K562 (cell line): Measurements from ENCODE around the gene AP5Z1. TPM values are rescaled to one million over a fixed set of nuclear protein-coding genes. Genes with fewer than 3 reads are reported as not detected.

Experiments
- ATAC-seq: fragments of 200-7000 bp; cut with Tn5 transposase; 3 replicates; pipeline ENCODE4 v1.9.1; 2020; ENCODE audit warnings: moderate library complexity
- BruUV-seq: library from RNA; stranded (reverse); fragments of 400-500 nt; replicated peaks from 2 replicates; lab custom pipeline; 2021; lab: Mats Ljungman, UMichigan
- CTCF ChIA-PET: fragments of 300-600 bp; formaldehyde crosslinking; extraction: SDS; loops from one replicate; lab custom pipeline; 2021; ENCODE audit warnings: low intra/inter-chr PET ratio; lab: Yijun Ruan, JAX
- POLR2A ChIA-PET: fragments of 300-600, 350-650 bp; sonication (Branson Sonifier 250); formaldehyde crosslinking; extraction: SDS; loops from one replicate; lab custom pipeline; 2021; ENCODE audit warnings: antibody characterized with exemption, inconsistent platforms; lab: Yijun Ruan, JAX
- DNase-seq, 4 experiments: peaks; one replicate each; pipeline versions ENCODE4 v3.0.0 to v3.0.0-alpha.2; 2011 to 2018; ENCODE audit warnings: low spot score in 3 of 4, mixed read lengths in 3 of 4; ENCODE audit errors: extremely low read depth in 1 of 4
- FAIRE-seq: peaks from 2 replicates; lab custom pipeline; 2011; peaks lifted over from hg19 to GRCh38; lab: Jason Lieb, UNC
- H2AFZ ChIP-seq: 2 replicates; pipeline ENCODE4 v1.6.0; 2011; ENCODE audit warnings: low read depth, low read length, control low read depth, inconsistent platforms
- H3K27ac ChIP-seq: fragments of 200-600 bp; 3 replicates; pipeline ENCODE4 v1.8.0; 2011; ENCODE audit warnings: low read depth, mild to moderate bottlenecking, control low read depth, inconsistent platforms, low read length, moderate library complexity, mixed read lengths; ENCODE audit errors: extremely low read depth
- H3K27me3 ChIP-seq, 2 experiments: fragments of 300-600 bp in 1 of 2; 2 replicates in 1 of 2; 3 replicates in 1 of 2; pipeline versions ENCODE4 v1.6.0 to v1.8.0; 2011; ENCODE audit warnings: inconsistent platforms in 2 of 2, low read length in 2 of 2, mild to moderate bottlenecking in 1 of 2, mixed read lengths in 1 of 2, moderate library complexity in 1 of 2; ENCODE audit not compliant: control insufficient read depth in 2 of 2, insufficient read depth in 2 of 2
- H3K36me3 ChIP-seq: fragments of 300-600 bp; 3 replicates; pipeline ENCODE4 v1.8.0; 2011; ENCODE audit warnings: mild to moderate bottlenecking, low read length, inconsistent platforms; ENCODE audit not compliant: control insufficient read depth, insufficient read depth
- H3K4me1 ChIP-seq, 2 experiments: fragments of 200-600 bp in 1 of 2; replicated peaks in 1 of 2; 2 replicates in 1 of 2; 3 replicates in 1 of 2; pipeline versions ENCODE4 v1.5.1 to v1.8.0; 2011; ENCODE audit warnings: inconsistent platforms in 2 of 2, low read length in 2 of 2, mild to moderate bottlenecking in 1 of 2, mixed read lengths in 1 of 2, moderate library complexity in 1 of 2; ENCODE audit not compliant: control insufficient read depth in 2 of 2, insufficient read depth in 2 of 2
- H3K4me2 ChIP-seq: 2 replicates; pipeline ENCODE4 v1.6.1; 2011; ENCODE audit warnings: low read length, control low read depth, inconsistent platforms, mixed read lengths; ENCODE audit not compliant: insufficient read depth
- H3K4me3 ChIP-seq: fragments of 200-600 bp; sonication (generic), shearing (Covaris generic); 2 replicates; pipeline ENCODE4 v1.5.1; 2016; ENCODE audit warnings: control low read depth, inconsistent platforms
- H3K79me2 ChIP-seq: fragments of 200-600 bp; 3 replicates; pipeline ENCODE4 v1.8.0; 2011; ENCODE audit warnings: low read length, inconsistent platforms; ENCODE audit not compliant: control insufficient read depth, insufficient read depth
- H3K9ac ChIP-seq, 2 experiments: 2 replicates each; pipeline versions ENCODE4 v1.6.0 to v1.6.1; 2011; ENCODE audit warnings: low read depth in 2 of 2, low read length in 2 of 2, control low read depth in 1 of 2, inconsistent platforms in 1 of 2, mild to moderate bottlenecking in 1 of 2, mixed read lengths in 1 of 2; ENCODE audit not compliant: insufficient read depth in 1 of 2
- H3K9me1 ChIP-seq: one replicate; pipeline ENCODE4 v1.6.0; 2011; ENCODE audit warnings: inconsistent platforms, mild to moderate bottlenecking, low read length, moderate library complexity; ENCODE audit not compliant: control insufficient read depth, insufficient read depth
- H3K9me3 ChIP-seq: replicated peaks from 2 replicates; pipeline ENCODE4 v1.5.1; 2011; ENCODE audit warnings: low read depth, low read length, inconsistent platforms; ENCODE audit not compliant: control insufficient read depth, insufficient read depth
- H4K20me1 ChIP-seq: replicated peaks from 2 replicates; pipeline ENCODE4 v1.6.1; 2011; ENCODE audit warnings: low read length, inconsistent platforms, mixed read lengths; ENCODE audit not compliant: control insufficient read depth, insufficient read depth
- EGR1 ChIP-seq: fragments of 450-650 bp; conservative IDR thresholded peaks from 2 replicates; pipeline ENCODE4 v1.6.1; 2017; ENCODE audit warnings: mild to moderate bottlenecking
- MCM5 ChIP-seq: fragments of 450-650 bp; IDR thresholded peaks from 2 replicates; pipeline ENCODE4 v1.6.1; 2016; ENCODE audit warnings: low read depth
- NONO ChIP-seq, 2 experiments: fragments of 200-400 bp in 1 of 2; fragments of 450-650 bp in 1 of 2; formaldehyde crosslinking in 1 of 2; IDR thresholded peaks; 2 replicates each; pipeline ENCODE4 v1.6.1; 2017; ENCODE audit warnings: low read depth in 2 of 2, mild to moderate bottlenecking in 2 of 2, moderate library complexity in 2 of 2, low read length in 1 of 2
- NRF1 ChIP-seq, 2 experiments: fragments of 450-650 bp; IDR thresholded peaks in 1 of 2; conservative IDR thresholded peaks in 1 of 2; 2 replicates each; pipeline ENCODE4 v1.6.1; 2014; ENCODE audit warnings: mild to moderate bottlenecking in 2 of 2
- PCBP2 ChIP-seq: fragments of 200-400 bp; formaldehyde crosslinking; IDR thresholded peaks from 2 replicates; pipeline ENCODE4 v1.6.1; 2018; ENCODE audit warnings: low read length, low read depth, mild to moderate bottlenecking, moderate library complexity; ENCODE audit not compliant: poor library complexity, severe bottlenecking
- RNF2 ChIP-seq: sonication (generic); IDR thresholded peaks from 2 replicates; pipeline ENCODE4 v1.6.1; 2016
- SAFB2 ChIP-seq: fragments of 200-400 bp; formaldehyde crosslinking; IDR thresholded peaks from 2 replicates; pipeline ENCODE4 v1.6.1; 2018; ENCODE audit warnings: borderline replicate concordance, low read length, low read depth, moderate library complexity; ENCODE audit not compliant: severe bottlenecking
- TBL1XR1 ChIP-seq, 2 experiments: IDR thresholded peaks; 2 replicates each; pipeline ENCODE4 v1.6.1; 2012; ENCODE audit warnings: improper control_type of control experiment in 2 of 2, low read length in 2 of 2, mild to moderate bottlenecking in 1 of 2
- ZNF121 ChIP-seq: sonication (generic); formaldehyde crosslinking; conservative IDR thresholded peaks from 2 replicates; pipeline ENCODE4 v1.8.0; 2022; ENCODE audit warnings: missing genetic modification reagents
- ZNF165 ChIP-seq: fragments of 250-450 bp; sonication (Bioruptor Pico); IDR thresholded peaks from 2 replicates; pipeline ENCODE4 v1.4.0; 2020; ENCODE audit warnings: borderline replicate concordance
- ZNF583 ChIP-seq: fragments of 250-450 bp; sonication (Bioruptor Pico); IDR thresholded peaks from 2 replicates; pipeline ENCODE4 v1.4.0; 2020
- WGBS: fragments of 100-300 bp; shearing (Covaris generic); methylation state at CpG from one replicate; pipeline ENCODE4 v1.1.6; 2016; ENCODE audit warnings: low coverage, mixed read lengths; ENCODE audit not compliant: insufficient coverage; ENCODE audit errors: missing lambda C conversion rate; 5-methylcytosine and 5-hydroxymethylcytosine counted together
- in situ Hi-C: fragments of 300-500 bp; cut with MboI; formaldehyde crosslinking; loops from 4 replicates; pipeline ENCODE4 v1.15.0; 2018; ENCODE audit warnings: inconsistent platforms, mixed read lengths
- intact Hi-C: fragments of 100-400 bp; cut with micrococcal nuclease; formaldehyde crosslinking; loops from 2 replicates; pipeline ENCODE4 v1.14.2; 2022
- polyA plus RNA-seq, 8 experiments: library from polyadenylated mRNA; depleted of rRNA in 4 of 8; stranded (reverse) in 5 of 8; unstranded in 3 of 8; fragments of >200 nt; fragmentation: Nextera tagmentation in 2 of 8; fragmentation: Illumina TruSeq in 1 of 8; extraction: Ambion mirVana in 2 of 8; extraction: Trizol in 1 of 8; gene quantifications; 2 replicates each; pipeline versions ENCODE4 v1.2.1 to v1.2.3, GENCODE V29; 2011 to 2014; ENCODE audit warnings: inconsistent platforms in 1 of 8, missing spikeins in 1 of 8
- total RNA-seq, 7 experiments: library from RNA; depleted of rRNA in 6 of 7; stranded (reverse); fragments of >200 nt in 6 of 7; fragmentation: Illumina TruSeq in 2 of 7; extraction: Trizol in 2 of 7; gene quantifications; 2 replicates each; pipeline versions ENCODE4 v1.2.1 to v1.2.3, GENCODE V29; 2011 to 2021; ENCODE audit warnings: low replicate concordance in 1 of 7

Gene AP5Z1
- total and polyA plus RNA-seq, 9 of the 15 experiments (the other 6 are each of a cell fraction or from before 2014, with no cell fraction given) = 0.06 to 31.1 (median 6.4) TPM

- ATAC-seq (no peak), DNase-seq (no peak), FAIRE-seq (no peak)
- no TSS peak for BruUV-seq
- H3K4me2 ChIP-seq = no peak overlapping the region
- no peak overlapping the region for H2AFZ ChIP-seq
- H3K36me3 ChIP-seq = no peaks in the 10 kb centered on the region
- H3K9me3 ChIP-seq = no peaks in the 10 kb centered on the region
- H3K9ac ChIP-seq = peak overlapping the region in 1 of 2 experiments; percentile 64; a peak in 1 of 4 replicates
- H4K20me1 ChIP-seq = no peaks in the 10 kb centered on the region
- no peak overlapping the region for H3K4me3 ChIP-seq
- intact Hi-C loops (no loop called here), in situ Hi-C loops (no loop called here)
- ChIA-PET CTCF (no interaction called here), POLR2A (no interaction called here)
- 27% methylated on average over 16 of the region's 20 CpGs for WGBS
- H3K9me1 ChIP-seq = no peaks in the 10 kb centered on the region
- peaks cover 0 to 32% of the 10 kb centered on the region in 2 experiments; a peak in 2 of 5 replicates for H3K4me1 ChIP-seq
- H3K27me3 ChIP-seq = peaks cover 0 to 9% of the 10 kb centered on the region in 2 experiments; a peak in 1 of 5 replicates
- TF ChIP-seq PCBP2 (no peak), TBL1XR1 (IDR thresholded peaks at IDR 0.05; ENCODE audit: low read length in 2 of 2) (no peak), ZNF165 (CRISPR knock-in tag) (no peak), RNF2 (no peak), NRF1 (conservative IDR thresholded peaks at IDR 0.05 in 1 of 2, IDR thresholded peaks at IDR 0.05 in 1 of 2) (no peak), ZNF583 (no peak), ZNF121 (CRISPR knock-in tag) (no peak), MCM5 (no peak), SAFB2 (no peak), EGR1 (no peak), NONO (IDR thresholded peaks at IDR 0.05; ENCODE audit: low read depth in 2 of 2, low read length in 1 of 2) (no peak)
- H3K79me2 ChIP-seq = no peaks in the 10 kb centered on the region
- no peak overlapping the region for H3K27ac ChIP-seq
These were observed 48.8 kb downstream of the AP5Z1 start for GRCh38 chr7:4824120-4824775.
